PFSK-1 (cell line): ENCODE results near the gene NOXA1.

Experiments used
- POLR2AphosphoS5 ChIP-seq: IDR thresholded peaks from 2 replicates; pipeline ENCODE4 v1.6.1; 2012; ENCODE audit warnings: low read depth, mild to moderate bottlenecking, control low read depth, low read length, moderate library complexity
- SIN3A ChIP-seq: IDR thresholded peaks from 2 replicates; pipeline ENCODE4 v1.6.1; 2012; ENCODE audit warnings: mild to moderate bottlenecking, low read length, moderate library complexity, borderline replicate concordance; ENCODE audit not compliant: insufficient read depth
- TAF1 ChIP-seq: IDR thresholded peaks from 2 replicates; pipeline ENCODE4 v1.6.1; 2012; ENCODE audit warnings: low read length, control low read depth, borderline replicate concordance; ENCODE audit not compliant: insufficient read depth
- TF ChIP-seq, protein P1 (sequence below), 2 experiments: IDR thresholded peaks; 2 replicates each; pipeline versions ENCODE4 v1.6.1 to v1.8.0; 2011 to 2012; ENCODE audit warnings: low read depth in 2 of 2, low read length in 2 of 2, control low read depth in 1 of 2, inconsistent platforms in 1 of 2, mild to moderate bottlenecking in 1 of 2, moderate library complexity in 1 of 2; ENCODE audit not compliant: insufficient read depth in 1 of 2

DNA sequence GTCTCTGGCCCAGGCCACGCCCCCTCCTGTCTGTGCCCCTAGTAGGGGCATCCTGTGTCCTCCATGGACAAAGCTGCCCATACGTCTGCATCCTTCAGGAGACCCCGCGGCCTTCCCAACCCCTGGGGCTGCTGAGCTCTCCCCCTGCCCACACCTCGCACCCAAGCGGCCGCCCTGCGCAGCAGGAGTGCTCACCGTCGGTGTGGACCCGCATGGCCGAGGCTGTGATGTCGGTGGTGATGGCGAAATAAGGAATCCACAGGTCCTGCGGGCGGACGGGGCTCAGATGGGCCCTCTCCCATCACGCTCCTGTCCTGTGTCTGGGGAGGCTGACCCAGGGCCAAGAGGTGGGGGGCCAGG, 40.7 kb downstream of the NOXA1 start:
- TF ChIP-seq POLR2AphosphoS5 = no peak
- TF ChIP-seq SIN3A = no peak
- no peak for TF ChIP-seq TAF1
- TF ChIP-seq, protein P1, sequence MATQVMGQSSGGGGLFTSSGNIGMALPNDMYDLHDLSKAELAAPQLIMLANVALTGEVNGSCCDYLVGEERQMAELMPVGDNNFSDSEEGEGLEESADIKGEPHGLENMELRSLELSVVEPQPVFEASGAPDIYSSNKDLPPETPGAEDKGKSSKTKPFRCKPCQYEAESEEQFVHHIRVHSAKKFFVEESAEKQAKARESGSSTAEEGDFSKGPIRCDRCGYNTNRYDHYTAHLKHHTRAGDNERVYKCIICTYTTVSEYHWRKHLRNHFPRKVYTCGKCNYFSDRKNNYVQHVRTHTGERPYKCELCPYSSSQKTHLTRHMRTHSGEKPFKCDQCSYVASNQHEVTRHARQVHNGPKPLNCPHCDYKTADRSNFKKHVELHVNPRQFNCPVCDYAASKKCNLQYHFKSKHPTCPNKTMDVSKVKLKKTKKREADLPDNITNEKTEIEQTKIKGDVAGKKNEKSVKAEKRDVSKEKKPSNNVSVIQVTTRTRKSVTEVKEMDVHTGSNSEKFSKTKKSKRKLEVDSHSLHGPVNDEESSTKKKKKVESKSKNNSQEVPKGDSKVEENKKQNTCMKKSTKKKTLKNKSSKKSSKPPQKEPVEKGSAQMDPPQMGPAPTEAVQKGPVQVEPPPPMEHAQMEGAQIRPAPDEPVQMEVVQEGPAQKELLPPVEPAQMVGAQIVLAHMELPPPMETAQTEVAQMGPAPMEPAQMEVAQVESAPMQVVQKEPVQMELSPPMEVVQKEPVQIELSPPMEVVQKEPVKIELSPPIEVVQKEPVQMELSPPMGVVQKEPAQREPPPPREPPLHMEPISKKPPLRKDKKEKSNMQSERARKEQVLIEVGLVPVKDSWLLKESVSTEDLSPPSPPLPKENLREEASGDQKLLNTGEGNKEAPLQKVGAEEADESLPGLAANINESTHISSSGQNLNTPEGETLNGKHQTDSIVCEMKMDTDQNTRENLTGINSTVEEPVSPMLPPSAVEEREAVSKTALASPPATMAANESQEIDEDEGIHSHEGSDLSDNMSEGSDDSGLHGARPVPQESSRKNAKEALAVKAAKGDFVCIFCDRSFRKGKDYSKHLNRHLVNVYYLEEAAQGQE (IDR thresholded peaks at IDR 0.05; ENCODE audit: insufficient read depth in 1 of 2, low read depth in 2 of 2, low read length in 2 of 2) = no peak
